ENCODE data around the gene RARS1. TPM values are rescaled to one million over a fixed set of nuclear protein-coding genes. Genes with fewer than 3 reads are reported as not detected.
"Not testable (repeated sequence)": the region's sequence is repeated elsewhere in the genome, so short reads cannot be mapped to it uniquely, and the experiment has no call there.

Gene RARS1
- total and polyA plus RNA-seq, 2 donors from 2014 or later, result 35.5 to 62.8 TPM

- H3K4me3 ChIP-seq (ENCODE audit: low read length in 3 of 3), result no peak overlapping the region
- H3K27ac ChIP-seq (ENCODE audit: low read depth in 2 of 2, low read length in 2 of 2), result no peak overlapping the region
- H3K36me3 ChIP-seq (ENCODE audit: control insufficient read depth in 2 of 3, insufficient read depth in 3 of 3, low read length in 3 of 3), result no peaks in the 10 kb centered on the region
- H3K9me3 ChIP-seq (ENCODE audit: control insufficient read depth in 2 of 3, insufficient read depth in 1 of 3, low read length in 3 of 3), result no peaks in the 10 kb centered on the region
- intact Hi-C loops (cut with DNase I), result no loop called here
- DNase-seq (no peak), FAIRE-seq (no peak)
- peaks cover 0 to 5% (median 0%) of the 10 kb centered on the region in 3 donors for H3K4me1 ChIP-seq (ENCODE audit: control insufficient read depth in 2 of 3, insufficient read depth in 2 of 3, low read depth in 1 of 3, low read length in 3 of 3)
- TF ChIP-seq CTCF (IDR thresholded peaks at IDR 0.05; ENCODE audit: borderline replicate concordance, extremely low read depth, insufficient read depth), result no peak
- H3K9ac ChIP-seq (ENCODE audit: low read length in 3 of 3), result no peak overlapping the region
- H3K27me3 ChIP-seq (ENCODE audit: control insufficient read depth, insufficient read depth, low read length), result peaks cover 8% of the 10 kb centered on the region
These were observed 44.9 kb downstream of the RARS1 start for GRCh38 chr5:168531191-168531590.

- Histone ChIP-seq H3K27me3 (ENCODE audit: control insufficient read depth, insufficient read depth, low read length) (peaks cover 8% of the 10 kb centered on the region), H3K4me3 (ENCODE audit: low read length in 3 of 3) (no peak overlapping the region), H3K4me1 (ENCODE audit: control insufficient read depth in 2 of 3, insufficient read depth in 2 of 3, low read depth in 1 of 3, low read length in 3 of 3) (peaks cover 0 to 5% (median 0%) of the 10 kb centered on the region in 3 donors), H3K36me3 (ENCODE audit: control insufficient read depth in 2 of 3, insufficient read depth in 3 of 3, low read length in 3 of 3) (no peaks in the 10 kb centered on the region), H3K9me3 (ENCODE audit: control insufficient read depth in 2 of 3, insufficient read depth in 1 of 3, low read length in 3 of 3) (no peaks in the 10 kb centered on the region), H3K27ac (ENCODE audit: low read depth in 2 of 2, low read length in 2 of 2) (no peak overlapping the region), H3K9ac (ENCODE audit: low read length in 3 of 3) (no peak overlapping the region)
- FAIRE-seq (no peak), DNase-seq (no peak)
- intact Hi-C loops (cut with DNase I), result no loop called here
- TF ChIP-seq CTCF (IDR thresholded peaks at IDR 0.05; ENCODE audit: borderline replicate concordance, extremely low read depth, insufficient read depth), result no peak
These were observed 46.0 kb downstream of the RARS1 start for GRCh38 chr5:168531987-168532864.

- H3K9me3 ChIP-seq (ENCODE audit: control insufficient read depth in 2 of 3, insufficient read depth in 1 of 3, low read length in 3 of 3); DNase-seq; H3K4me3 ChIP-seq (ENCODE audit: low read length in 3 of 3); intact Hi-C loops (cut with DNase I); H3K9ac ChIP-seq (ENCODE audit: low read length in 3 of 3); H3K27me3 ChIP-seq (ENCODE audit: control insufficient read depth, insufficient read depth, low read length); FAIRE-seq; H3K36me3 ChIP-seq (ENCODE audit: control insufficient read depth in 2 of 3, insufficient read depth in 3 of 3, low read length in 3 of 3); H3K27ac ChIP-seq (ENCODE audit: low read depth in 2 of 2, low read length in 2 of 2); H3K4me1 ChIP-seq (ENCODE audit: control insufficient read depth in 2 of 3, insufficient read depth in 2 of 3, low read depth in 1 of 3, low read length in 3 of 3): not testable (repeated sequence)
These were observed 48.1 kb downstream of the RARS1 start for GRCh38 chr5:168534351-168534750.

- Histone ChIP-seq H3K27ac (ENCODE audit: low read depth in 2 of 2, low read length in 2 of 2) (no peak overlapping the region), H3K36me3 (ENCODE audit: control insufficient read depth in 2 of 3, insufficient read depth in 3 of 3, low read length in 3 of 3) (no peaks in the 10 kb centered on the region), H3K4me3 (ENCODE audit: low read length in 3 of 3) (no peak overlapping the region), H3K9ac (ENCODE audit: low read length in 3 of 3) (no peak overlapping the region), H3K27me3 (ENCODE audit: control insufficient read depth, insufficient read depth, low read length) (no peaks in the 10 kb centered on the region), H3K9me3 (ENCODE audit: control insufficient read depth in 2 of 3, insufficient read depth in 1 of 3, low read length in 3 of 3) (no peaks in the 10 kb centered on the region), H3K4me1 (ENCODE audit: control insufficient read depth in 2 of 3, insufficient read depth in 2 of 3, low read depth in 1 of 3, low read length in 3 of 3) (no peaks in the 10 kb centered on the region)
- FAIRE-seq, result no peak
- DNase-seq, result no peak
- intact Hi-C loops (cut with DNase I), result no loop called here
- TF ChIP-seq CTCF (IDR thresholded peaks at IDR 0.05; ENCODE audit: borderline replicate concordance, extremely low read depth, insufficient read depth), result no peak
These were observed 50.9 kb downstream of the RARS1 start for GRCh38 chr5:168537176-168537575.
